Body of pancreas (tissue), 4 donors: Measurements from ENCODE around the gene CNOT6.
"Not testable (repeated sequence)": the region's sequence is repeated elsewhere in the genome, so short reads cannot be mapped to it uniquely, and the experiment has no call there.

Source experiments
- CTCF ChIP-seq, 7 experiments: fragments of 450-650 bp in 4 of 7; fragments of 200-600 bp in 3 of 7; sonication (generic) in 3 of 7; IDR thresholded peaks; one replicate each; pipeline ENCODE4 v1.5.1; 2016 to 2019; ENCODE audit warnings: antibody characterized with exemption in 7 of 7
- POLR2A ChIP-seq, 3 donors: fragments of 450-650 bp; IDR thresholded peaks; one replicate each; pipeline ENCODE4 v1.6.1; 2016; ENCODE audit warnings: antibody characterized with exemption in 3 of 3, mild to moderate bottlenecking in 2 of 3

- TF ChIP-seq CTCF, POLR2A (IDR thresholded peaks at IDR 0.05): not testable (repeated sequence)
Measured at GRCh38 chr5:180473386-180473785, 20.8 kb upstream of the CNOT6 start.
